Stomach (tissue), 9 donors: ENCODE results near the gene ZEB1. TPM values are rescaled to one million over a fixed set of nuclear protein-coding genes. Genes with fewer than 3 reads are reported as not detected.

ENCODE experiments used
- DNase-seq, 2 donors: peaks; one replicate each; pipeline versions ENCODE4 v3.0.0 to v3.0.0-alpha.2; 2013 to 2019
- H3K27ac ChIP-seq, 5 donors: fragments of 200-600 bp in 4 of 5; sonication (generic) in 4 of 5; one replicate each; pipeline ENCODE4 v1.5.1; 2013 to 2019; ENCODE audit warnings: mild to moderate bottlenecking in 1 of 5, moderate library complexity in 1 of 5
- H3K27me3 ChIP-seq, 3 donors: fragments of 200-600 bp; sonication (generic); one replicate each; pipeline ENCODE4 v1.5.1; 2017 to 2019; ENCODE audit warnings: mixed run types in 1 of 3
- H3K36me3 ChIP-seq, 4 donors: fragments of 200-600 bp; sonication (generic); 1 replicate in 3 of 4; 2 replicates in 1 of 4; pipeline ENCODE4 v1.5.1; 2016 to 2019
- H3K4me1 ChIP-seq, 4 donors: fragments of 200-600 bp; sonication (generic); one replicate each; pipeline ENCODE4 v1.5.1; 2016 to 2019
- H3K4me3 ChIP-seq, 4 donors: fragments of 200-600 bp; sonication (generic) in 3 of 4; one replicate each; pipeline ENCODE4 v1.5.1; 2016 to 2019; ENCODE audit warnings: mild to moderate bottlenecking in 1 of 4
- H3K9me3 ChIP-seq, 4 donors: fragments of 200-600 bp; sonication (generic); one replicate each; pipeline ENCODE4 v1.5.1; 2016 to 2019
- EP300 ChIP-seq: sonication (generic); formaldehyde crosslinking; IDR thresholded peaks from one replicate; pipeline ENCODE4 v1.6.1; 2017; ENCODE audit warnings: antibody characterized with exemption
- POLR2A ChIP-seq, 4 donors: fragments of 450-650 bp; IDR thresholded peaks; one replicate each; pipeline ENCODE4 v1.6.1; 2016; ENCODE audit warnings: antibody characterized with exemption in 4 of 4, control low read depth in 2 of 4, mild to moderate bottlenecking in 1 of 4, moderate library complexity in 1 of 4
- POLR2AphosphoS5 ChIP-seq, 3 donors: sonication (generic); formaldehyde crosslinking; IDR thresholded peaks; one replicate each; pipeline ENCODE4 v1.6.1; 2016; ENCODE audit warnings: antibody characterized with exemption in 3 of 3
- WGBS, 5 donors: extraction: QIAGEN DNeasy Blood & Tissue Kit in 3 of 5; methylation state at CpG; one replicate each; pipeline versions ENCODE4 v1.1.5 to v1.1.7; 2013 to 2018; 5-methylcytosine and 5-hydroxymethylcytosine counted together
- intact Hi-C: fragments of 100-400 bp; cut with DNase I; formaldehyde crosslinking; loops from one replicate; pipeline ENCODE4 v1.15.1; 2023; ENCODE audit warnings: low total_unique reads
- polyA plus RNA-seq, 3 donors: library from polyadenylated mRNA; stranded (reverse); fragments of 200-250 nt; gene quantifications; one replicate each; pipeline ENCODE4 v1.2.3, GENCODE V29; 2013
- small RNA-seq, 4 donors: library from RNA; depleted of rRNA; stranded (forward); fragments of <200 nt; gene quantifications; one replicate each; pipeline ENCODE3, GENCODE V24; 2016
- total RNA-seq, 5 donors: library from RNA; depleted of rRNA; stranded (reverse); fragments of >200 nt; gene quantifications; one replicate each; pipeline versions ENCODE4 v1.1.0 to v1.2.3, GENCODE V29; 2014 to 2016
- TF ChIP-seq, protein P1 (sequence below), 7 experiments: fragments of 450-650 bp in 4 of 7; fragments of 200-600 bp in 3 of 7; sonication (generic) in 3 of 7; IDR thresholded peaks; one replicate each; pipeline ENCODE4 v1.5.1; 2016 to 2019; ENCODE audit warnings: antibody characterized with exemption in 7 of 7, control low read depth in 2 of 7, mild to moderate bottlenecking in 1 of 7
- donor health status: healthy with polysubstance abuse.
- donor health status: Bipolar disorder and iron deficiency.
- donor health status: healthy.

ZEB1 gene
- total and polyA plus RNA-seq, 8 donors = 7.6 to 187 (median 31.1) TPM

DNA sequence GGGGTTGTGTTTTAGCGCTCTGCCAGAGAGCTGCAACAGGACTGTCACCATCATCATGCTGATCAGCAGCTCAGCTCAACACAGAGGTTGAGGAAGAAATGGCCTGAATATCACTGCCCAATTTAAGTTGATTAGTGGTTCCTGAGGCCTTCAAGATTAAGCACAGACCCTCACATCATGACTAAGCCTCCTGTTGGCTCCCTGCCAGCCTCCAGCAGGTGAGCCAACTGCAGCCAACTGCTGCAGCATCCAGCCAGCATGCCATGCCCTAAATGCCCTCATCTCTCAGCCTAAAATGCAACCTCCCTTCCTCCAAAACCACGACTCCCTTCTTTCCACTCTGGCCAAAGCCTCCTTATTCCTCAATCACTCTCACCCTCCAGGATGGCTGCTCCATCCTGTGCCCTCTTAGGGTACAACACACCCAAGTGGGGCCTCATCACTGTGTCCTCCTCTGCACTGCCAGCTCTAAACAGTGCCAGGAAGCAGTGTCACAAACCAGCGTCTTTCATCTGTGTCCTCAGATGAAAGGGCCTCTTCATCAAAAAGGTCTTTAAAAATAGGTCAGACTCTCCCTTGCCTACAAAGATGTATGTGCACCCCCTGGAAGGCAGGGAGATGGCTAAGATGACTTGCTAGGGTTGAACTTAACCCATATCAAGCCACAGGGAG is 259.3 kb downstream of the ZEB1 start:
- 79 to 88% (median 83%) methylated on average over 3 of the region's 3 CpGs for WGBS, 5 donors
- TF ChIP-seq POLR2A (IDR thresholded peaks at IDR 0.05) = no peak
- TF ChIP-seq, protein P1, sequence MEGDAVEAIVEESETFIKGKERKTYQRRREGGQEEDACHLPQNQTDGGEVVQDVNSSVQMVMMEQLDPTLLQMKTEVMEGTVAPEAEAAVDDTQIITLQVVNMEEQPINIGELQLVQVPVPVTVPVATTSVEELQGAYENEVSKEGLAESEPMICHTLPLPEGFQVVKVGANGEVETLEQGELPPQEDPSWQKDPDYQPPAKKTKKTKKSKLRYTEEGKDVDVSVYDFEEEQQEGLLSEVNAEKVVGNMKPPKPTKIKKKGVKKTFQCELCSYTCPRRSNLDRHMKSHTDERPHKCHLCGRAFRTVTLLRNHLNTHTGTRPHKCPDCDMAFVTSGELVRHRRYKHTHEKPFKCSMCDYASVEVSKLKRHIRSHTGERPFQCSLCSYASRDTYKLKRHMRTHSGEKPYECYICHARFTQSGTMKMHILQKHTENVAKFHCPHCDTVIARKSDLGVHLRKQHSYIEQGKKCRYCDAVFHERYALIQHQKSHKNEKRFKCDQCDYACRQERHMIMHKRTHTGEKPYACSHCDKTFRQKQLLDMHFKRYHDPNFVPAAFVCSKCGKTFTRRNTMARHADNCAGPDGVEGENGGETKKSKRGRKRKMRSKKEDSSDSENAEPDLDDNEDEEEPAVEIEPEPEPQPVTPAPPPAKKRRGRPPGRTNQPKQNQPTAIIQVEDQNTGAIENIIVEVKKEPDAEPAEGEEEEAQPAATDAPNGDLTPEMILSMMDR (IDR thresholded peaks at IDR 0.05) = no peak
- no peak for TF ChIP-seq EP300
- TF ChIP-seq POLR2AphosphoS5 (IDR thresholded peaks at IDR 0.05) = no peak

GRCh38 chr10:31578951-31579350 is 259.9 kb downstream of the ZEB1 start:
- peaks cover 12 to 27% (median 15%) of the 10 kb centered on the region in 4 donors for H3K4me1 ChIP-seq
- peaks cover 0 to 7% (median 0%) of the 10 kb centered on the region in 4 donors for H3K9me3 ChIP-seq
- no peak for TF ChIP-seq POLR2AphosphoS5 (IDR thresholded peaks at IDR 0.05)
- no peak for TF ChIP-seq POLR2A (IDR thresholded peaks at IDR 0.05)
- TF ChIP-seq EP300 = no peak
- intact Hi-C loops = no loop called here
- WGBS, 5 donors = 87 to 94% (median 88%) methylated on average over 4 of the region's 4 CpGs
- no peak for DNase-seq
- H3K27me3 ChIP-seq = no peaks in the 10 kb centered on the region
- H3K36me3 ChIP-seq = no peaks in the 10 kb centered on the region
- no peak overlapping the region for H3K27ac ChIP-seq
- H3K4me3 ChIP-seq = no peak overlapping the region

More for the DNA sequence above, 259.3 kb downstream of the ZEB1 start:
- intact Hi-C loops = no loop called here
- Histone ChIP-seq H3K4me3 (no peak overlapping the region), H3K9me3 (peaks cover 0 to 7% (median 0%) of the 10 kb centered on the region in 4 donors), H3K27me3 (no peaks in the 10 kb centered on the region), H3K27ac (no peak overlapping the region), H3K36me3 (no peaks in the 10 kb centered on the region), H3K4me1 (peaks cover 9 to 21% (median 12%) of the 10 kb centered on the region in 4 donors)
- DNase-seq = no peak

Small RNA genes within 50 kb of the gene (small RNA-seq; reads per million reads assigned to genes)
- 0 reads per million in 4 donors for gene SPTLC1P1
